Stimulated activated naive CD8-positive, alpha-beta T cell treated with anti-CD3 and anti-CD28 coated beads, Interleukin-15, Interleukin-2, amounts not matched to agents 100 ng/mL and 50 ng/mL, for 24 hours (primary cell): Measurements from ENCODE around the gene KSR2.

ENCODE experiments used
- H3K27ac Mint-ChIP-seq: one replicate; pipeline ENCODE4 v1.8.0; 2021; ENCODE audit warnings: mild to moderate bottlenecking, mixed read lengths
- H3K27me3 Mint-ChIP-seq: one replicate; pipeline ENCODE4 v1.8.0; 2021; ENCODE audit warnings: mixed read lengths
- H3K36me3 Mint-ChIP-seq: one replicate; pipeline ENCODE4 v1.8.0; 2021; ENCODE audit warnings: low read depth, mixed read lengths
- H3K4me1 Mint-ChIP-seq: one replicate; pipeline ENCODE4 v1.8.0; 2021; ENCODE audit warnings: low read depth, mixed read lengths
- H3K4me3 Mint-ChIP-seq: one replicate; pipeline ENCODE4 v1.8.0; 2021; ENCODE audit warnings: mild to moderate bottlenecking, mixed read lengths
- H3K9me3 Mint-ChIP-seq: one replicate; pipeline ENCODE4 v1.8.0; 2021; ENCODE audit warnings: mixed read lengths

KSR2 gene

DNA sequence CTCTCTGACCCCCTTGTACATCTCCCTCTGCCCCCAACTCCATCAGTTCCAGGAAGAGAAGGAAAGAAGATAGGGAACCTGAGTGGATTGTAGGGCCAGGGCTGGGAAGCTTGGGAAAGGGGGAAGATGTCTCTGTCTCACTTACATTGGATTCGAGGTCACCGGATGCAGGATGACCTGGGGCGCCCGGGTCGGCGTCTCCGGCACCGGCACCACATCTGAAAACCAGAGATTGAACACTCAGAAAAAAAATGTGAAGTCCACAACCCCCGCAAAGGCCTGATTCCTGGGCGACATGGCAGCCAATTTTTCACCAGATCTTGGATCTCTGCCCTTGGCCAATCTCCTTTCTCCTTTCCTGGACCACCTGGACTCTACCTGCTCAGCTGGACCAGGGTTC lies 438.0 kb downstream of the KSR2 start:
- Mint-ChIP-seq H3K36me3 (no peaks in the 10 kb centered on the region), H3K27me3 (no peaks in the 10 kb centered on the region), H3K27ac (no peak overlapping the region), H3K9me3 (no peaks in the 10 kb centered on the region), H3K4me1 (no peaks in the 10 kb centered on the region), H3K4me3 (no peak overlapping the region)

DNA sequence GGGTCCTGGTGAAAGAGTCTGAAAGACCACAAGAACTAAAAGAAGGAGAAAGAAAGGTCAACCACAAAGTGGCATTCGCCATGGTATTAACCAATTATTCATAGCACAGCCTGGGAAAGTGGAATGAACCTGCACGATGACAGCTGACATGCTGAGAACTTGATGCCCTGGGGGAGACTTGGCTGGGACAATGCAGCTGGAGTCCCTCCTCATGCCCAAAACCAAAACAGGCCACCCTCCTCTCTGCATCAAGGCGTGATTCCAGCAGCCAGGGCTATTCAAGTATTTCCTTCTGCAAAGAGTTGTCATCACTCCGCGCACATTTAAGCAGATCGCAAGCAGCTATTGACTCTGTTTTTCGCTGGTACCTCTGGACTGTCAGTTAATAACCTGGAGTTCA lies 440.3 kb downstream of the KSR2 start:
- Mint-ChIP-seq H3K4me1 (no peaks in the 10 kb centered on the region), H3K9me3 (no peaks in the 10 kb centered on the region), H3K4me3 (no peak overlapping the region), H3K36me3 (no peaks in the 10 kb centered on the region), H3K27ac (no peak overlapping the region), H3K27me3 (no peaks in the 10 kb centered on the region)

DNA sequence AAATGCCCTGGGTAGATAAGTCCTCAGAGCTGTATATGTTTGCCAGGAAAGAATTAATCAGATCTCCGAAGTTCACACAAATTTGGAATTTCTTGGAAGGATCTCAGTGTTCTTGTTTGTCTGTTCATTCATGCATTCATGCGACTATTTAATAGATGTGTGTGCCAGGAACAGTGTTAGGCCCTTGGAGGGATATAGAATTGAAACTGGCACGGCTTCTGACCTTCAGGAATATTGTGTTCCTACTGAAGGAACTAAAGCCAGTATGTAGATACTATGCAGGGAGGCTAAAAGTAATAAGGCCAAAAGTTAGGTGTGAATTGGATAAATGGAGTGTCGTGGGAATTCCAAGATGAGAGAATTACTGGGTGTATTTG lies 441.3 kb downstream of the KSR2 start:
- Mint-ChIP-seq H3K36me3 (no peaks in the 10 kb centered on the region), H3K9me3 (no peaks in the 10 kb centered on the region), H3K27ac (no peak overlapping the region), H3K4me1 (no peaks in the 10 kb centered on the region), H3K27me3 (no peaks in the 10 kb centered on the region), H3K4me3 (no peak overlapping the region)

DNA sequence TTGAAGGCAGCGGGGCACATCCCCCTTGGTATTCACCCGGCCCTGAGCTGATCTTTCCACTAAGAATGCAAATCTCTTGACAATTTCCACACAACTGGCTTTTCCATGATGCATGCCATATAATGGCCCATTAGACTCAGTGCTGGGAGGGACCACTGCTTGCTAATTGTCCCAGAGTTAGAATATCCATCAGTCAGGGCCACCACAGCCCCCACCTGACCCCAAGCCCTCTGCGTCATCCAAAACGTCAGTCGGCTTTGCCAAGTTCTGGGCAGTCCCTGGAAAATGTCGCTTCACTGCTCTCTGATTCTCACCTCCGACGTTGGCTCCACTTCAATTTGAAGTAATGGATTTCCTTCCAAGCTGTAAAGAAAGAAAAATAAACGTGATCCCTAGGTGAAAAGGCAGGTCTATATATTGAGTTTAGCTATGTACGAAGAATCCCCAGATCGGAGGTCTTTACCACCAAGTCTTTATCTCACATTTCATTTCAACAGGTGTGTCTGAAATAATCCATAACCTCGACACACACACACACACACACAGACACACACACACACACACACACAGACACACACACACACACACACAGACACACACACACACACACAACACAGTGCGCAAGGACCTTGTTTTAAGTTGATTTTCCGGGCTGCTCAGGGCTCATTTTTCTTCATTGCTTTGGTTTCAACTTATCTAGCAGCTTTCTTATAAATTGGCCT lies 441.9 kb downstream of the KSR2 start:
- H3K4me3 Mint-ChIP-seq = no peak overlapping the region
- H3K9me3 Mint-ChIP-seq = no peaks in the 10 kb centered on the region

DNA sequence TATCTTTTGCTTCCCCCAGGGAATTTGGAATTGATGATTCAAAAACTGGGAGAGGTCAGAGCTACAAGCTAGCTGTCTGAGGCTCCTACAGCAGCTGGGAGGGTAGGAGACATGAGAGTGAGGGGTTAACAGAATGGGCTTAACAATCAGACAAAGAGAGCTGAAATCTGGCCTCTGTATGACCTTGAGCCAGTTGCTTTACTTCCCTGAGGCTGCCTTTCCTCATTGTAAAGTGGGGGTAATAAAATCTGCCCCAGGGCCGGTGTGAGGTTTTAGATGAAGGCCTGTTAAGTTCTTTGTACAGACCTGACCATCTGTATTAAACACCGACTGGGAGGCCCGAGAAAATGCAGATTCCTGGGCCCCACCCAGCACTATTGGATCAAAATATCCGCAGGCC lies 443.0 kb downstream of the KSR2 start:
- H3K27me3 Mint-ChIP-seq = no peaks in the 10 kb centered on the region

More for the DNA sequence above, 441.9 kb downstream of the KSR2 start:
- H3K27me3 Mint-ChIP-seq = no peaks in the 10 kb centered on the region
- no peaks in the 10 kb centered on the region for H3K36me3 Mint-ChIP-seq
- H3K4me1 Mint-ChIP-seq = no peaks in the 10 kb centered on the region
- H3K27ac Mint-ChIP-seq = no peak overlapping the region

DNA sequence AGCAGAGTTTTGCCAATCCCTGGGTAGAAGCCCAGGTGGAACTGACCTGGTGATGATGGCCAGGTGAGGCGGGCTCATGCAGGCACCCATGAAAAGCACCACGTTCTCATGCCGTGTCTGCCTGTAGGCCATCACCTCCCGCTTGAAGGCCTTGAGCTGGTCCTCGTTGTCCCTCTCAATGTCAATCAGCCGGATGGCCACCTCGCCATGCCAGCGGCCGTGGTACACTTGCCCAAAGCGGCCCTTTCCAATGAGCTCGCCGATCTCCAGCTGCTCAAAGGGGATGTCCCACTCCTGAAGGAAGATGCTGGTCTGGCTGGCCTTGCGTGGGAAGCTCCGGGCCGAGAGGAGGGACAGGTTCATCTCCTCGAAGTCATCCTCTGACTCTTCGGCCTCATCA lies 444.0 kb downstream of the KSR2 start:
- no peak overlapping the region for H3K27ac Mint-ChIP-seq
- no peak overlapping the region for H3K4me3 Mint-ChIP-seq
- no peaks in the 10 kb centered on the region for H3K27me3 Mint-ChIP-seq

More for the DNA sequence above, 443.0 kb downstream of the KSR2 start:
- Mint-ChIP-seq H3K27ac (no peak overlapping the region), H3K4me1 (no peaks in the 10 kb centered on the region), H3K4me3 (no peak overlapping the region), H3K36me3 (no peaks in the 10 kb centered on the region), H3K9me3 (no peaks in the 10 kb centered on the region)

DNA sequence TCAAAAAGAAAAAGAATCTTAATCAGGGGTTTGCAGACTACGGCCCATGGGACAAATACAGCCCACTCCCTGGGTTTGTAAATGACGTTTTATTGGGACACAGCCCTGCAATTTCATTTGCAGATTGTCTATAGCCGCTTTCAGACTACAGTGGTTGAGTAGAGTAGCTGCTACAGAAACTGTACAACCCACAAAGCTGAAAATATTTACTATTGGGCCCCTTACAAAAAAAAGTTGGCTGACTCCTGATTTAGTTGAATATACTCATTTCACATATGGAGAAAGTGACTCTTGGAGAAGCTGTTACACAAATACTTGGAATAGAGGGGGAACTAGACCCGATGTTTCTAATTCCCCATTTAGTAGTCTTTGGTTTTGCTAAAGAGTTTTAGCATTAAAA lies 444.8 kb downstream of the KSR2 start:
- Mint-ChIP-seq H3K9me3 (no peaks in the 10 kb centered on the region), H3K27me3 (no peaks in the 10 kb centered on the region), H3K4me3 (no peak overlapping the region), H3K27ac (no peak overlapping the region), H3K4me1 (no peaks in the 10 kb centered on the region), H3K36me3 (no peaks in the 10 kb centered on the region)

More for the DNA sequence above, 444.0 kb downstream of the KSR2 start:
- Mint-ChIP-seq H3K9me3 (no peaks in the 10 kb centered on the region), H3K4me1 (no peaks in the 10 kb centered on the region), H3K36me3 (no peaks in the 10 kb centered on the region)

DNA sequence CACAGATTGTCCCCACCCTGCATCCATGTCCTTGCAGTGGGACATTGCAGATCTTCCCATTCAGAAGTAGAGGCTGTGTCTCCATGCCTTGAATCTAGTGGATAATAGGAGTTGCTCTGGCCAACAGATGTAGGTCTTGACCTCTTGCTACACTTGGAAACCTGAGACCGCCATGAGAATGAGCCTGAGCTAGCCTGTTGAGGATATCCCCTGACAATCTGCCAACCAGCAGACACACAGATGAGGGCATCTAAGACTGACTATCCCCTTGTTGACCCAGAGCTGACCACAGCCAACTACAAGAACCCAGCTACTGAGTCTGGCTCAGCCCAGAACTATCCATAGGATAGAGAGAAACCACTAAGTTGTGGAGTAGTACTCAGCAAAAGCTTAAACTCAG lies 446.2 kb downstream of the KSR2 start:
- H3K4me1 Mint-ChIP-seq = no peaks in the 10 kb centered on the region
- no peaks in the 10 kb centered on the region for H3K27me3 Mint-ChIP-seq
- H3K36me3 Mint-ChIP-seq = no peaks in the 10 kb centered on the region
- H3K9me3 Mint-ChIP-seq = no peaks in the 10 kb centered on the region
- H3K4me3 Mint-ChIP-seq = no peak overlapping the region
- H3K27ac Mint-ChIP-seq = no peak overlapping the region

DNA sequence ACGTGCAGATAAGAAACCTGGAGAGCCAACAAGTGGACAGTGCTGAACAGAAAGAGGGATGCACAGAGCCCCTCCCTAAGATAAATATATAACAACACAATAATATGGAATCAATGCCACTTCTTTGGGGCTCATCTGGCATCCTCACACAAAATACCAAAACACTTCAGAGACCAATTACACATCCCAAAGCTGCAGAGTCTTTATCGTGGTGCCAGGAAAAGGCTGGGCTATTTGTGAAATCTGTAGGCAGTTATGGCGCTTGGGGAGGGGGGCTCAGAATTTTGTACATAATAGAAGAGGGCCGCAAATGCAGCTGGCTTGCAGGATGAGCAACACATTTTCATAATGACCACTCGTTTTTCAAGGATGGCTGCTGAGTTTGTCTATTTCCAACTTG lies 446.9 kb downstream of the KSR2 start:
- Mint-ChIP-seq H3K4me1 (no peaks in the 10 kb centered on the region), H3K9me3 (no peaks in the 10 kb centered on the region), H3K27ac (no peak overlapping the region), H3K36me3 (no peaks in the 10 kb centered on the region), H3K27me3 (no peaks in the 10 kb centered on the region), H3K4me3 (no peak overlapping the region)

DNA sequence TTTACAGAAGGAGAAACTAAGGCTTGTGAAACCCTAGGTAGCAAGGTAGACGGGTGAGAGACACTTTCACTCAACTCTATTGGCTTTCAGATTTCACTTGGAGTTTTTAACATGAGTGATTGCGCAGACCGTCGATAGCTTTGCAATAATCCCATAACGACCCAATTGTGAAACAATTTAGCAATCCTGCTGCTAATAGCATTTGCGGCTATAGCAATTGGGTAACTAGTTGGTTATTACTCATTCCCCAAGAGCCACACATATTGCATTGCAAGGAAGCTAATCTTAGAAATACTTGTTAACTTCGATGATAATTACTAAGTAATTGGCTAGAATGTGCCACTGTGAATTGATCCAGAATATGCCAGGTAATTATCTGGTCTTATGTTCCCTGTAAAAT lies 447.4 kb downstream of the KSR2 start:
- no peaks in the 10 kb centered on the region for H3K4me1 Mint-ChIP-seq
- no peak overlapping the region for H3K27ac Mint-ChIP-seq
- H3K36me3 Mint-ChIP-seq = no peaks in the 10 kb centered on the region
- no peaks in the 10 kb centered on the region for H3K9me3 Mint-ChIP-seq
- H3K4me3 Mint-ChIP-seq = no peak overlapping the region
- no peaks in the 10 kb centered on the region for H3K27me3 Mint-ChIP-seq

DNA sequence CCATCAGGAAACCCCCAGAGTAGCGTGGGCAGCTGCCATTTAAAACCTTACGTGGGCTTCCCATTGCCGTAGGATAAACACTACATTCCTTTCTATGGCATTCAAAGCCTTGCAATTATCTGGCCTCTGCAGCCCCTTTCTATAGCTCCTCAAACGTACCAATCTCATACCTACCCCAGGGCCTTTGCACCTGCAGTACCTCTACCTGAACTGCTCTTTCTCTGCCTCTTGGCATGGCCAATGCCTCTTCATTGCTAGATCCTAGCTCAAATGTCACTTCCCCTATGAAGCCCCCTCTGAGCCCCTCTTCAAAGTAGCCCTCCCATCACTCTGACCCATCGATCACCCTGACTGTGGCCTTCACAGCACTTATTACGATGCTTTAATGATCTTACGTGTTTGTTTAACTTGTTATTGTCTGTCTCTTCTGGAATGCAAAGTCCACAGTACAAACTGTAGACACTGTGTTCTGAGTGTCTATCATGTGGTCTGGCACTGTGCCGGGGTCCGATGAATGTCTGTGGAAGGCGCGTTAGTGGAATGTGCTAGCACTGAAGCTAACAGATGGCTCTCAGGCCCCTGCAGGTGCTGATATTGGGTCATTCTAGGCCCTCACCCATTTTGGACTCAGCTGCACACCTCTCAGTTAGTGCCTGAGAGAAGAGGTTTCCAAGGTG lies 450.1 kb downstream of the KSR2 start:
- Mint-ChIP-seq H3K27me3 (no peaks in the 10 kb centered on the region), H3K4me1 (no peaks in the 10 kb centered on the region), H3K4me3 (no peak overlapping the region), H3K9me3 (no peaks in the 10 kb centered on the region), H3K27ac (no peak overlapping the region), H3K36me3 (no peaks in the 10 kb centered on the region)

DNA sequence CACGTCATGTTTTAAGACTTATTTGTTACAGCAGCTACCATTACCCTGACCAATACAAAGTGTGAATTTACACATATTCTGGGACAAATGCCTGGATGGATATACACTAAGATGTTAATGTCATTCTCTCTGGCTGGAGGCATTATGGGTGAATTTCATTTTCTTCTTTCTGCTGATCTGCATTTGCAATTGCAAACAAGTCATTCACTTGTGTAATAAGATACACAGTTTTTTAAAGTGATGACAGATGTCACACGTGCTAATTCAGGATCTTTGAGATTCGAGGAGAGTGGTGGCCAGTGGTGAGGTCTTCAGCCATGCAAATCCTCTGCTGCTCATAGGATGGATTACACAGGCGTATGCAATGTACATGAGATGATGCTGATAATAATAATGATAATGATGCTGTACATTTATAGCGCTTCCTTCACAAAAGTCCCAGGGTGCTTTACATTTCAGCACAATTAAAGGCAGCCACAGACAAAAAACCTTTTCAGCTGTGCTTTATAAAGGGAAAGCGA lies 451.5 kb downstream of the KSR2 start:
- Mint-ChIP-seq H3K36me3 (no peaks in the 10 kb centered on the region), H3K27me3 (no peaks in the 10 kb centered on the region), H3K9me3 (no peaks in the 10 kb centered on the region), H3K4me1 (no peaks in the 10 kb centered on the region), H3K27ac (no peak overlapping the region), H3K4me3 (no peak overlapping the region)

DNA sequence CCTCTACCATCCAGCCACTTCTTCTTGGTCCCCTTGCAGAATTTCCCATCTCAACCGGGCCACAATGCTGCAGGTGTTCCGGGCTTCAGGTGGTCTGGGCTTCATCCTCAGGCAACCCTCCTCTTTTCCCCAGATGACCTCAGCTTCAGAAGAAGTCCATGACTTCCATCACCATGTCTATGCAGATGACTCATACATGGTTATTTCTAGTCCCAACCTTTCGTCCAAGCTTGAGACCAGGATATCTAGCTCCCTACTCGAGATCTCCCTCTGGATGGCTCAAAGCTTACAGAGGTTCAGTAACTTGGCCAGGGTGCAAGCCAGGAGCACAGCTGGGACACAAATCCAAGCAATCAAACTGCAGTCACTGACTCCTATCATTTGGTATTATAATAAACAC lies 452.8 kb downstream of the KSR2 start:
- H3K4me3 Mint-ChIP-seq = no peak overlapping the region
- no peaks in the 10 kb centered on the region for H3K27me3 Mint-ChIP-seq
- no peak overlapping the region for H3K27ac Mint-ChIP-seq

DNA sequence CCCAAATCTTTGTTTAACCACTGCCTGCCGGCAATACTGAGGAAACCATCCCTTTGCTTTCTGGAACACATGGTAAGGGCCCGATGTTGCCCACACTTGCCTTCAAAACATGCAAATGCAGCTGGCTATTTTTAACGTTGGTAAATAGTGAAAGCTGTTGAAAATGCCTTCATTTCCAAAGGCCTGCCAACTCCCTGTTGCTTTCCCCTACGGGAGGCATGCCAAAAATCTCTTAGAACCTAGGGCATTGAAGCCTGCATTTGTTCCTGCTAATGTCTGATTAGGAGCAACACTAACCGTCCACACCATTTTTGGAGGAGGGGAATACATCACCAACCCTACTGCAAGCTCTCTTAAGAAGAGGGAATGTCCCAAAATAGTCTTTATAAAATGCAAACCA lies 454.8 kb downstream of the KSR2 start:
- no peaks in the 10 kb centered on the region for H3K27me3 Mint-ChIP-seq
- no peak overlapping the region for H3K4me3 Mint-ChIP-seq
- H3K4me1 Mint-ChIP-seq = no peaks in the 10 kb centered on the region
- no peaks in the 10 kb centered on the region for H3K36me3 Mint-ChIP-seq
- no peaks in the 10 kb centered on the region for H3K9me3 Mint-ChIP-seq
- no peak overlapping the region for H3K27ac Mint-ChIP-seq

More for the DNA sequence above, 452.8 kb downstream of the KSR2 start:
- no peaks in the 10 kb centered on the region for H3K36me3 Mint-ChIP-seq
- H3K4me1 Mint-ChIP-seq = no peaks in the 10 kb centered on the region
- no peaks in the 10 kb centered on the region for H3K9me3 Mint-ChIP-seq

DNA sequence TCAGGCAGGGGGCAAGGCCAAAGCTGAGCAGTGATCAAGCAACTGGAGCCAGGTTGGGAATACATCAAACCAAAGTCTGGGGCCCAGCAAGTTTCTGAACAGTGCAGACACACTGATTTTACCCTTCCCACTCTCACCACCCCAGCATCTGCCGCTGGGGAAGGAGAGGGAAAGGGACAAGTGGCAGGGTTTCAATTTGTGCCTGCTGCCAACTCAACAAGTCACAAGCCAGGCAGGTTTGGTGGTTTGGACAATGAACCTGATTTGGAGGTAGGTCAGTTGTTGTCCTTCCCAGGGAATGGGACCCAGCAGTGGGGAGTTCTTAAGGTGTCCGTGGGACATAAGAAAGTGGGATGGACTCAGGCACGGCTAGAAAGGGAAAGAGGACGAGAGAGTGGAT lies 455.4 kb downstream of the KSR2 start:
- Mint-ChIP-seq H3K27me3 (no peaks in the 10 kb centered on the region), H3K9me3 (no peaks in the 10 kb centered on the region), H3K36me3 (no peaks in the 10 kb centered on the region), H3K27ac (no peak overlapping the region), H3K4me1 (no peaks in the 10 kb centered on the region), H3K4me3 (no peak overlapping the region)

DNA sequence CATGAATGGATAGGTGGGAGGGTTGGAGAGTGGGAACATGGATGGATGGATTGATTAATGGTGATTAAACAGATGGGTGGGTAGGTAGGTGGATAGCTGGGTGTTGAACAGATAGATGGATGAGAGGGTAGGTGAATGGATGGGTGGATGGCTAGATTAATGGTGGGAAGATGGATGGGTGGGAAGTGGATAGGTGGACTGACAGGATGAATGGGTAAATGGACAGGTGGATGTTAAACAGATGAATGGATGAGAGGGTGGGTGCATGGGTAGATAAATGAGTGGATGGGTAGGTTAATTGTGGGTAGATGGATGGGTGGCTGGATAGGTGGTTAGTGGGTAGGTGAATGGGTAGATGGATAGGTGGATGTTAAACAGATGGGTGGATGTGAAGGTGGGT lies 460.3 kb downstream of the KSR2 start:
- H3K36me3 Mint-ChIP-seq = no peaks in the 10 kb centered on the region
- no peak overlapping the region for H3K27ac Mint-ChIP-seq
- no peaks in the 10 kb centered on the region for H3K9me3 Mint-ChIP-seq
- H3K4me1 Mint-ChIP-seq = no peaks in the 10 kb centered on the region
- peaks cover 5% of the 10 kb centered on the region for H3K27me3 Mint-ChIP-seq
- no peak overlapping the region for H3K4me3 Mint-ChIP-seq
